HepG2 (cell line): ENCODE measurements around the gene ATXN2. TPM values are rescaled to one million over a fixed set of nuclear protein-coding genes. Genes with fewer than 3 reads are reported as not detected.

ENCODE experiments used
- BHLHE40 ChIP-seq: IDR thresholded peaks from 2 replicates; pipeline ENCODE4 v1.6.1; 2011; ENCODE audit warnings: low read length, improper control_type of control experiment
- ETV5 ChIP-seq: IDR thresholded peaks from 2 replicates; pipeline ENCODE4 v1.6.1; 2018; ENCODE audit warnings: missing biosample characterization, missing genetic modification reagents, inconsistent platforms, borderline replicate concordance
- FIP1L1 ChIP-seq: fragments of 200-400 bp; formaldehyde crosslinking; IDR thresholded peaks from 2 replicates; pipeline ENCODE4 v1.6.1; 2018; ENCODE audit warnings: low read depth, mild to moderate bottlenecking, low read length, moderate library complexity, borderline replicate concordance; ENCODE audit not compliant: insufficient read depth
- FOXC1 ChIP-seq: sonication (generic); formaldehyde crosslinking; IDR thresholded peaks from 2 replicates; pipeline ENCODE4 v1.8.0; 2022; ENCODE audit warnings: mild to moderate bottlenecking, missing genetic modification reagents, borderline replicate concordance
- FOXO1 ChIP-seq: sonication (generic); formaldehyde crosslinking; IDR thresholded peaks from 2 replicates; pipeline ENCODE4 v1.4.0; 2020; ENCODE audit warnings: missing genetic modification reagents
- HCFC1 ChIP-seq: fragments of 150-350 bp; IDR thresholded peaks from 2 replicates; pipeline ENCODE4 v1.6.1; 2014; ENCODE audit warnings: low read depth, low read length
- HHEX ChIP-seq: IDR thresholded peaks from 2 replicates; pipeline ENCODE4 v1.6.1; 2016; ENCODE audit warnings: control low read depth
- HOXA5 ChIP-seq: sonication (generic); formaldehyde crosslinking; IDR thresholded peaks from 2 replicates; pipeline ENCODE4 v1.4.0; 2020; ENCODE audit warnings: missing genetic modification reagents
- JUNB ChIP-seq: sonication (generic); formaldehyde crosslinking; IDR thresholded peaks from 2 replicates; pipeline ENCODE4 v1.8.0; 2022; ENCODE audit warnings: missing genetic modification reagents, mild to moderate bottlenecking, borderline replicate concordance
- KLF13 ChIP-seq: sonication (generic); formaldehyde crosslinking; IDR thresholded peaks from 2 replicates; pipeline ENCODE4 v1.4.0; 2020; ENCODE audit warnings: mild to moderate bottlenecking, missing genetic modification reagents
- MAZ ChIP-seq, 2 experiments: sonication (generic) in 1 of 2; formaldehyde crosslinking in 1 of 2; IDR thresholded peaks; 2 replicates each; pipeline versions ENCODE4 v1.5.0 to v1.6.1; 2012 to 2020; ENCODE audit warnings: low read depth in 2 of 2, mild to moderate bottlenecking in 2 of 2, borderline replicate concordance in 1 of 2, improper control_type of control experiment in 1 of 2, low read length in 1 of 2, missing genetic modification reagents in 1 of 2, moderate library complexity in 1 of 2
- PPARG ChIP-seq: conservative IDR thresholded peaks from 2 replicates; pipeline ENCODE4 v1.6.1; 2016; ENCODE audit warnings: missing biosample characterization, missing genetic modification reagents
- SATB2 ChIP-seq: sonication (generic); formaldehyde crosslinking; IDR thresholded peaks from 2 replicates; pipeline ENCODE4 v1.5.0; 2020; ENCODE audit warnings: missing genetic modification reagents
- SIX1 ChIP-seq: sonication (generic); formaldehyde crosslinking; IDR thresholded peaks from 2 replicates; pipeline ENCODE4 v1.4.0; 2020; ENCODE audit warnings: missing genetic modification reagents, borderline replicate concordance
- ZBTB44 ChIP-seq: sonication (generic); formaldehyde crosslinking; IDR thresholded peaks from 2 replicates; pipeline ENCODE4 v1.4.0; 2020; ENCODE audit warnings: missing genetic modification reagents
- ZFAT ChIP-seq: sonication (generic); formaldehyde crosslinking; conservative IDR thresholded peaks from 2 replicates; pipeline ENCODE4 v1.8.1; 2023; ENCODE audit warnings: missing genetic modification reagents, inconsistent platforms
- ZFP37 ChIP-seq: sonication (generic); formaldehyde crosslinking; IDR thresholded peaks from 2 replicates; pipeline ENCODE4 v1.4.0; 2020; ENCODE audit warnings: missing genetic modification reagents, borderline replicate concordance
- ZNF18 ChIP-seq: sonication (generic); formaldehyde crosslinking; IDR thresholded peaks from 2 replicates; pipeline ENCODE4 v1.8.0; 2022; ENCODE audit warnings: mild to moderate bottlenecking, missing genetic modification reagents; ENCODE audit not compliant: insufficient replicate concordance
- ZNF281 ChIP-seq: sonication (generic); formaldehyde crosslinking; IDR thresholded peaks from 2 replicates; pipeline ENCODE4 v1.4.0; 2020; ENCODE audit warnings: missing genetic modification reagents, borderline replicate concordance
- ZNF577 ChIP-seq: sonication (generic); formaldehyde crosslinking; IDR thresholded peaks from 2 replicates; pipeline ENCODE4 v1.4.0; 2020; ENCODE audit warnings: mild to moderate bottlenecking, low read depth, missing genetic modification reagents, borderline replicate concordance
- ZNF644 ChIP-seq: IDR thresholded peaks from 2 replicates; pipeline ENCODE4 v1.6.1; 2016; ENCODE audit warnings: low read depth
- ZNF746 ChIP-seq: sonication (generic); formaldehyde crosslinking; IDR thresholded peaks from 2 replicates; pipeline ENCODE4 v1.8.0; 2022; ENCODE audit warnings: mild to moderate bottlenecking, missing genetic modification reagents
- ZNF749 ChIP-seq: sonication (generic); formaldehyde crosslinking; IDR thresholded peaks from 2 replicates; pipeline ENCODE4 v1.8.0; 2022; ENCODE audit warnings: mild to moderate bottlenecking, missing genetic modification reagents, moderate library complexity, borderline replicate concordance
- ZNF792 ChIP-seq: IDR thresholded peaks from 2 replicates; pipeline ENCODE4 v1.6.1; 2016
- ZNF839 ChIP-seq: sonication (generic); formaldehyde crosslinking; IDR thresholded peaks from 2 replicates; pipeline ENCODE4 v1.4.0; 2020; ENCODE audit warnings: missing genetic modification reagents, mild to moderate bottlenecking, borderline replicate concordance
- polyA plus RNA-seq, 8 experiments: library from polyadenylated mRNA; depleted of rRNA in 3 of 8; stranded (reverse) in 7 of 8; unstranded in 1 of 8; fragments of >200 nt; fragmentation: Illumina TruSeq in 4 of 8; extraction: Trizol in 4 of 8; gene quantifications; 2 replicates each; pipeline versions ENCODE4 v1.2.1 to v1.2.3, GENCODE V29; 2011 to 2016; ENCODE audit warnings: low read depth in 4 of 8, missing spikeins in 1 of 8, mixed read lengths in 1 of 8; ENCODE audit not compliant: insufficient read depth in 1 of 8
- total RNA-seq, 5 experiments: library from RNA; depleted of rRNA; stranded (reverse); fragments of >200 nt; fragmentation: Illumina TruSeq; extraction: Trizol; gene quantifications; 2 replicates each; pipeline ENCODE4 v1.2.3, GENCODE V29; 2016; ENCODE audit warnings: low read depth in 1 of 5

ATXN2 gene
- total and polyA plus RNA-seq, 2 of the 13 experiments (the other 11 are each of a cell fraction or from before 2014, with no cell fraction given) = 18.1 to 27.1 TPM

- TF ChIP-seq ZNF577 (CRISPR knock-in tag) (no peak), KLF13 (no peak), ZNF746 (CRISPR knock-in tag) (no peak), ZFAT (CRISPR knock-in tag) (0 out of 2 replicates have a peak, but pooled peaks have one; percentile 46), HCFC1 (no peak), SATB2 (CRISPR knock-in tag) (no peak), ZNF792 (CRISPR knock-in tag) (0 out of 2 replicates have a peak, but pooled peaks have one; percentile 23), BHLHE40 (peak; percentile 90), JUNB (no peak), PPARG (CRISPR knock-in tag) (0 out of 2 replicates have a peak, but pooled peaks have one; percentile 34), FOXO1 (CRISPR knock-in tag) (peak; percentile 66), ZNF281 (CRISPR knock-in tag) (no peak), ZFP37 (CRISPR knock-in tag) (0 out of 2 replicates have a peak, but pooled peaks have one; percentile 43), HHEX (CRISPR knock-in tag) (no peak), FOXC1 (CRISPR knock-in tag) (peak; percentile 56; the same call in 1 of the 2 replicates), ZNF839 (CRISPR knock-in tag) (no peak), ZNF18 (CRISPR knock-in tag) (no peak), FIP1L1 (no peak), ETV5 (peak; percentile 37; the same call in 1 of the 2 replicates), ZBTB44 (CRISPR knock-in tag) (no peak), SIX1 (CRISPR knock-in tag) (no peak), MAZ (IDR thresholded peaks at IDR 0.05; ENCODE audit: borderline replicate concordance, low read depth, low read length) (peak; percentile 85), MAZ (CRISPR knock-in tag; IDR thresholded peaks at IDR 0.05; ENCODE audit: low read depth) (peak; percentile 88), ZNF644 (no peak), HOXA5 (CRISPR knock-in tag) (peak; percentile 95), ZNF749 (no peak)
Observed at GRCh38 chr12:111405149-111405858, 193.8 kb downstream of the ATXN2 start (continued).
